Smooth muscle cell (in vitro differentiated cells): ENCODE measurements around the gene MYOZ2. TPM values are rescaled to one million over a fixed set of nuclear protein-coding genes. Genes with fewer than 3 reads are reported as not detected.

Source experiments
- DNase-seq: peaks from one replicate; lab custom pipeline; 2025; ENCODE audit not compliant: unreplicated experiment; lab: John Stamatoyannopoulos, UW
- H2AFZ ChIP-seq: fragments of 200-600 bp; sonication (generic); 2 replicates; pipeline ENCODE4 v1.6.0; 2016; ENCODE audit warnings: antibody characterized with exemption, low read depth, mild to moderate bottlenecking
- H3F3A ChIP-seq: fragments of 200-600 bp; sonication (generic); 2 replicates; pipeline ENCODE4 v1.6.0; 2017; ENCODE audit warnings: antibody characterized with exemption, low read depth
- H3K27ac ChIP-seq: fragments of 200-600 bp; sonication (generic); 2 replicates; pipeline ENCODE4 v1.5.1; 2016; ENCODE audit warnings: low read depth, mild to moderate bottlenecking
- H3K27me3 ChIP-seq: fragments of 200-600 bp; sonication (generic); 2 replicates; pipeline ENCODE4 v1.6.1; 2016; ENCODE audit warnings: low read depth, mild to moderate bottlenecking
- H3K36me3 ChIP-seq: fragments of 200-600 bp; sonication (generic); 2 replicates; pipeline ENCODE4 v1.5.1; 2016; ENCODE audit warnings: low read depth
- H3K4me1 ChIP-seq: fragments of 200-600 bp; sonication (generic); 2 replicates; pipeline ENCODE4 v1.5.1; 2016; ENCODE audit warnings: low read depth
- H3K4me2 ChIP-seq: fragments of 200-600 bp; sonication (generic); 2 replicates; pipeline ENCODE4 v1.6.0; 2016; ENCODE audit warnings: mild to moderate bottlenecking
- H3K4me3 ChIP-seq: fragments of 200-600 bp; sonication (generic); 2 replicates; pipeline ENCODE4 v1.5.1; 2016; ENCODE audit warnings: mild to moderate bottlenecking
- H3K79me2 ChIP-seq: fragments of 200-600 bp; sonication (generic); 2 replicates; pipeline ENCODE4 v1.6.0; 2016; ENCODE audit warnings: low read depth, mild to moderate bottlenecking
- H3K9ac ChIP-seq: fragments of 200-600 bp; sonication (generic); 2 replicates; pipeline ENCODE4 v1.6.0; 2016; ENCODE audit warnings: low read depth
- H3K9me3 ChIP-seq: fragments of 200-600 bp; sonication (generic); replicated peaks from 2 replicates; pipeline ENCODE4 v1.5.1; 2016; ENCODE audit warnings: low read depth
- H4K20me1 ChIP-seq: fragments of 200-600 bp; sonication (generic); 2 replicates; pipeline ENCODE4 v1.6.0; 2016; ENCODE audit warnings: low read depth
- WGBS: methylation state at CpG from one replicate; pipeline ENCODE4 v1.1.7; 2016; ENCODE audit warnings: low lambda C conversion rate; 5-methylcytosine and 5-hydroxymethylcytosine counted together
- polyA plus RNA-seq: library from polyadenylated mRNA; unstranded; fragments of >200 nt; fragmentation: Nextera tagmentation; extraction: Ambion mirVana; gene quantifications from 2 replicates; pipeline ENCODE4 v1.2.1, GENCODE V29; 2016
- total RNA-seq: library from RNA; depleted of rRNA; stranded (reverse); fragments of >200 nt; gene quantifications from 2 replicates; pipeline ENCODE4 v1.2.3, GENCODE V29; 2014
- TF ChIP-seq, protein P1 (sequence below): fragments of 200-600 bp; sonication (generic); IDR thresholded peaks from 2 replicates; pipeline ENCODE4 v1.5.1; 2017; ENCODE audit warnings: borderline replicate concordance, mild to moderate bottlenecking, antibody characterized with exemption; ENCODE audit not compliant: insufficient read depth, poor library complexity, severe bottlenecking

The MYOZ2 gene
- total and polyA plus RNA-seq, 2 experiments from 2014 or later = not detected

DNA sequence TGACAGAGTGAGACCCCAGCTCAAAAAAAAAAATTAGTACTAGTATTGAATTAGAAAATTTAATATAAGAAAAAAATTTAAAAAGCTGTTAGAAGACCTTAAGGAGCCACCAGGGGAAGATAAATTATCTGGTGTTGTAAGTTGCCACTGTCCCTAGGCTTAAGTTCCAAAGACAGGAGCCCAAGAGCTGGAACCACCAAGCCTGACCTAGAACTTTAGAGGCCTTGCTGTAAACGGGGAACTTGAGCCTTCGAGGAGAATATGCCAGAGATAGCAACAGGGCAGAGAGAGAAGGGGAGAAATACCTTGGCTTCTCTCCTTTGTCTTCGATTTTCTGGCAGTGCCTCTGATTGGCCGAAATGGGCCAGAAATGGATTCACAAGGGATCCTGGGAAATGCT lies 85.8 kb downstream of the MYOZ2 start:
- 89% methylated on average over 4 of the region's 4 CpGs for WGBS
- H3K27me3 ChIP-seq = no peaks in the 10 kb centered on the region
- DNase-seq = no peak
- H3K9ac ChIP-seq = no peak overlapping the region
- H2AFZ ChIP-seq = no peak overlapping the region
- no peaks in the 10 kb centered on the region for H3K36me3 ChIP-seq
- no peaks in the 10 kb centered on the region for H3K4me1 ChIP-seq
- no peaks in the 10 kb centered on the region for H3K9me3 ChIP-seq
- no peak overlapping the region for H3K27ac ChIP-seq
- H3K79me2 ChIP-seq = peaks cover 8% of the 10 kb centered on the region
- H3K4me3 ChIP-seq = no peak overlapping the region
- TF ChIP-seq, protein P1, sequence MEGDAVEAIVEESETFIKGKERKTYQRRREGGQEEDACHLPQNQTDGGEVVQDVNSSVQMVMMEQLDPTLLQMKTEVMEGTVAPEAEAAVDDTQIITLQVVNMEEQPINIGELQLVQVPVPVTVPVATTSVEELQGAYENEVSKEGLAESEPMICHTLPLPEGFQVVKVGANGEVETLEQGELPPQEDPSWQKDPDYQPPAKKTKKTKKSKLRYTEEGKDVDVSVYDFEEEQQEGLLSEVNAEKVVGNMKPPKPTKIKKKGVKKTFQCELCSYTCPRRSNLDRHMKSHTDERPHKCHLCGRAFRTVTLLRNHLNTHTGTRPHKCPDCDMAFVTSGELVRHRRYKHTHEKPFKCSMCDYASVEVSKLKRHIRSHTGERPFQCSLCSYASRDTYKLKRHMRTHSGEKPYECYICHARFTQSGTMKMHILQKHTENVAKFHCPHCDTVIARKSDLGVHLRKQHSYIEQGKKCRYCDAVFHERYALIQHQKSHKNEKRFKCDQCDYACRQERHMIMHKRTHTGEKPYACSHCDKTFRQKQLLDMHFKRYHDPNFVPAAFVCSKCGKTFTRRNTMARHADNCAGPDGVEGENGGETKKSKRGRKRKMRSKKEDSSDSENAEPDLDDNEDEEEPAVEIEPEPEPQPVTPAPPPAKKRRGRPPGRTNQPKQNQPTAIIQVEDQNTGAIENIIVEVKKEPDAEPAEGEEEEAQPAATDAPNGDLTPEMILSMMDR = no peak
- H3F3A ChIP-seq = no peaks in the 10 kb centered on the region
- no peak overlapping the region for H3K4me2 ChIP-seq
- no peaks in the 10 kb centered on the region for H4K20me1 ChIP-seq

DNA sequence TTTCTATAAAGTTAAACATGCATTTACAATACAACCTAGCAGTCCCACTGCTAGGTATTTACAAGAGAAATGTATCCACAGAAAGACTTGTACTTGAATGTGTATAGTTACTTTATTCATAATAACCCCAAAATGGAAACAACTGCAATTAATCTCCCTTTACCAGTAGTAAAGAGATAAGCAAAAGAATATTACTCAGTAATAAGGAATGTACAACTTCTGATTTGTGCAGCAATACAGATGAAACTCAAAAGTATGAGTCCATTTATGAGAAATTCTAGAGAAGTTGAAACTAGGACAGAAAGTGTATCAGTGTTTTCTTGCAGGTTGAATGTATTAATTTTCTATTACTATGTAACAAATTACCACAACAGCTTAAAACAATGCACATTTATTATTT lies 92.1 kb downstream of the MYOZ2 start:
- no peak overlapping the region for H3K27ac ChIP-seq
- H3K9ac ChIP-seq = no peak overlapping the region
- TF ChIP-seq, protein P1 = no peak
- no peaks in the 10 kb centered on the region for H3K4me1 ChIP-seq
- no peaks in the 10 kb centered on the region for H3K27me3 ChIP-seq
- no peaks in the 10 kb centered on the region for H3K36me3 ChIP-seq
- H3K4me2 ChIP-seq = no peak overlapping the region
- no peak overlapping the region for H2AFZ ChIP-seq
- DNase-seq = no peak
- no peaks in the 10 kb centered on the region for H4K20me1 ChIP-seq
- no peaks in the 10 kb centered on the region for H3F3A ChIP-seq
- H3K9me3 ChIP-seq = no peaks in the 10 kb centered on the region
- H3K79me2 ChIP-seq = peaks cover 10% of the 10 kb centered on the region
- no peak overlapping the region for H3K4me3 ChIP-seq

DNA sequence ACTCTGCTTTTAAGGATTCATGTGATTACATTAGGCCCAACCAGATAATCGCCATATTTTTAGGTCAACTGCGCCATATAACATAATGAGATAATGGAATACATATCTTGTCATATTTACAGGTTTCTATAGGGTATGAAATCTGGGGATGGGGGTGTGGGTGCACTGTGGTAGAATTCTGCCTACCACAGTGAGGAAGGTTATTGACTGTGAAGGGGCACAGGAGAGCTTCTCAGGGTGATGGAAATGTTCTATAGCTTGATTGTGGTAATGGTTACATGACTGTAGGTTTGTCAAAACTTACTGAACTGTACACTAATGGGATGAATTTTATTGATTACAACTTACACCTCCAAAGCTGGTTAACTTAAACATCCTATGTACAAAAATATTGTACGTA lies 92.8 kb downstream of the MYOZ2 start:
- Histone ChIP-seq H3K4me3 (no peak overlapping the region), H3K27me3 (no peaks in the 10 kb centered on the region), H4K20me1 (peaks cover 3% of the 10 kb centered on the region), H3K4me1 (no peaks in the 10 kb centered on the region), H3K79me2 (peaks cover 11% of the 10 kb centered on the region), H3K36me3 (no peaks in the 10 kb centered on the region), H3K4me2 (no peak overlapping the region), H3K9me3 (no peaks in the 10 kb centered on the region), H3K9ac (no peak overlapping the region), H2AFZ (no peak overlapping the region), H3K27ac (no peak overlapping the region), H3F3A (no peaks in the 10 kb centered on the region)
- TF ChIP-seq, protein P1 = no peak
- WGBS = 93% methylated on average over 3 of the region's 3 CpGs
- DNase-seq = no peak

DNA sequence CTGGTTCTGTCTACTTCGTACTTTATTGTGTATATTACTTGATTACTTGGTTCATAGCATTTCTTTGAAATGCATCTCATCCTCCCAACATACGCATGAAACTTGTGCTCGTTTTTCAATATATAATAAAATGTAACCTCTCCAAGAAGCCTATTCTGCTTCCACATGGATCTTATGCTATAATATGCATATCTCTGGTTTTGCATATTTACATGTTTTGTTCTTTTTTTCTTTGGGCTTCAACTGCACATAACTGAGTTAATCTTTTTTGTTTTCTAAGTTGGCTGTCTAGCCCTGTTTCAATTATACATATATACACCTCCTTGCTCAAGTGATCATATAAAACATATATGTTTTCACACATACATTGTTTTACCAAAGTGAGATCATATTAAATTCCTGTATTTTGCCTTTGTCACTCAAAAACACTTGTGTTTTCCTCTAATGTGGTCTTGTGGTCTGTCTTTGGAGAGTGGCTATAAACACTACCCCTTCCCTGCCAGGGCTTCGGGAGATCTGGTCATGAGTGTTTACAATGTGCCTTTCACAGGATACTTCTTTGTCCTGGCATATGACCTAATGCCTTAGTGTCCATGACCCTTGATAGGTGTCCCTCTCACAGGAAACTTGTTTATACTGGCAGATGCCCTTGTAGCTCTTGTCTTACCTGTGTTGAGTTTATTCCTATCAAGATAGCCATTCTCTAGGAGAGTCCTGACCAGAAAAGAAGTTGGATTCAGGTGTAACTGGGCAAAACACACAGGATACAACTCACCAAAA lies 94.5 kb downstream of the MYOZ2 start:
- H3F3A ChIP-seq = no peaks in the 10 kb centered on the region
- H3K9me3 ChIP-seq = no peaks in the 10 kb centered on the region
- no peak overlapping the region for H2AFZ ChIP-seq
- no peaks in the 10 kb centered on the region for H3K36me3 ChIP-seq
- no peak overlapping the region for H3K9ac ChIP-seq
- H4K20me1 ChIP-seq = peaks cover 9% of the 10 kb centered on the region
- WGBS = 90% methylated on average over 4 of the region's 4 CpGs
- H3K27ac ChIP-seq = no peak overlapping the region
- H3K4me1 ChIP-seq = no peaks in the 10 kb centered on the region
- no peak for DNase-seq
- TF ChIP-seq, protein P1 = no peak
- H3K4me3 ChIP-seq = no peak overlapping the region
- H3K27me3 ChIP-seq = no peaks in the 10 kb centered on the region
- H3K79me2 ChIP-seq = peaks cover 14% of the 10 kb centered on the region
- H3K4me2 ChIP-seq = no peak overlapping the region
